Midbrain (tissue), 1 donor: Measurements from ENCODE around the gene POLR2H.
"Not testable (repeated sequence)": the region's sequence is repeated elsewhere in the genome, so short reads cannot be mapped to it uniquely, and the experiment has no call there.

Experiments used
- DNase-seq: peaks from one replicate; lab custom pipeline; 2025; lab: John Stamatoyannopoulos, UW

Gene POLR2H

GRCh38 chr3:184335661-184336546 lies 25.6 kb upstream of the POLR2H start:
- DNase-seq: peak; percentile 91

- DNase-seq: peak; percentile 68
Observed at GRCh38 chr3:184336547-184337398, 24.7 kb upstream of the POLR2H start.

GRCh38 chr3:184337399-184337714 lies 24.2 kb upstream of the POLR2H start, which contains the start of gene FAM131A:
FAM131A (plus strand) TSS chr3:184337600; CDS start chr3:184337631, 31 bp downstream.
- peak; percentile 74 for DNase-seq

GRCh38 chr3:184337981-184338380 lies 23.5 kb upstream of the POLR2H start:
- no peak for DNase-seq

- peak; percentile 78 for DNase-seq
Observed at GRCh38 chr3:184338511-184338945, 23.0 kb upstream of the POLR2H start.

GRCh38 chr3:184339001-184339400 lies 22.5 kb upstream of the POLR2H start:
- no peak for DNase-seq

- not testable (repeated sequence) for DNase-seq
Observed at GRCh38 chr3:184339451-184340135, 21.9 kb upstream of the POLR2H start.

- no peak for DNase-seq
Observed at GRCh38 chr3:184341925-184342324, 19.6 kb upstream of the POLR2H start.

GRCh38 chr3:184343200-184343876 lies 18.2 kb upstream of the POLR2H start:
- DNase-seq: no peak

- peak; percentile 20 for DNase-seq
Observed at GRCh38 chr3:184344579-184345316, 16.8 kb upstream of the POLR2H start.

DNA sequence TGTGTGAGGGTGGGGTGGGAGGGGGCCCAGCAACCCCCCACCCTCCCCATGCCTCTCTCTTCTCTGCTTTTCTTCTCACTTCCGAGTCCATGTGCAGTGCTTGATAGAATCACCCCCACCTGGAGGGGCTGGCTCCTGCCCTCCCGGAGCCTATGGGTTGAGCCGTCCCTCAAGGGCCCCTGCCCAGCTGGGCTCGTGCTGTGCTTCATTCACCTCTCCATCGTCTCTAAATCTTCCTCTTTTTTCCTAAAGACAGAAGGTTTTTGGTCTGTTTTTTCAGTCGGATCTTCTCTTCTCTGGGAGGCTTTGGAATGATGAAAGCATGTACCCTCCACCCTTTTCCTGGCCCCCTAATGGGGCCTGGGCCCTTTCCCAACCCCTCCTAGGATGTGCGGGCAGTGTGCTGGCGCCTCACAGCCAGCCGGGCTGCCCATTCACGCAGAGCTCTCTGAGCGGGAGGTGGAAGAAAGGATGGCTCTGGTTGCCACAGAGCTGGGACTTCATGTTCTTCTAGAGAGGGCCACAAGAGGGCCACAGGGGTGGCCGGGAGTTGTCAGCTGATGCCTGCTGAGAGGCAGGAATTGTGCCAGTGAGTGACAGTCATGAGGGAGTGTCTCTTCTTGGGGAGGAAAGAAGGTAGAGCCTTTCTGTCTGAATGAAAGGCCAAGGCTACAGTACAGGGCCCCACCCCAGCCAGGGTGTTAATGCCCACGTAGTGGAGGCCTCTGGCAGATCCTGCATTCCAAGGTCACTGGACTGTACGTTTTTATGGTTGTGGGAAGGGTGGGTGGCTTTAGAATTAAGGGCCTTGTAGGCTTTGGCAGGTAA lies 16.0 kb upstream of the POLR2H start:
- DNase-seq: peak; percentile 92

DNA sequence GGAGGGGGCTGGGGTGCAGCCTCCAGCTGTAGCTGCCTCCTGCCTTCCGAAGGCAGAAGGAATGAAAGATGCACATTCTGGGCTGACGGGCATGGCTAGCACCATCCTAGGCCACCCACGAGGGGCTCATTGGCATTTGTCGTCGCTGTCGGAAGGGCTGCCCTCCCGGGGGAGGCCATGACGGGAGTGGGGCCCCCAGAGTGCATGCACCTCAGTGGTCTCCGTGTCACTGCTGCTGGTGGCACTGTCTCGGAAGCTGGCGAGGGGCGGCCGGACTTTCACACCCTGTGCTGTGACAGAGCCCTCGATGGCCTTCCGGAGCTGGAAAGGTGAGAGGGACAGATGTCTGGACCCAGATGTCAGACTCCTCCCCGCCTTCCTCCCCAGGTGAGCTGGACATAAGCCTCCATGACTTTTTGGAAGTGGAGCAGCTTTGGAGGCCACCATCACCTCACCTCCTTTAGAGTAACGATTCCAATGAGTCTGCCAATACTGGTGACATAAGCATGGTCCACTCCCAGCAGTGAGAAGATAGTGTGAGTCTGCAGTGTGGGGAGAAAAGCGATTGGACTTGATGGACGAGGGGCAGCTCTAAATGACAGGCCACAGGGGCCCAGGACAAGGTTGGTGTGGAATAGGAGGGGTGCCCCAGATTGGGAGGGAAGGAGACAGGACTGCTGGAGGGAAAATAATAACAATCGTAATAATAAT lies 14.9 kb upstream of the POLR2H start:
- no peak for DNase-seq

DNA sequence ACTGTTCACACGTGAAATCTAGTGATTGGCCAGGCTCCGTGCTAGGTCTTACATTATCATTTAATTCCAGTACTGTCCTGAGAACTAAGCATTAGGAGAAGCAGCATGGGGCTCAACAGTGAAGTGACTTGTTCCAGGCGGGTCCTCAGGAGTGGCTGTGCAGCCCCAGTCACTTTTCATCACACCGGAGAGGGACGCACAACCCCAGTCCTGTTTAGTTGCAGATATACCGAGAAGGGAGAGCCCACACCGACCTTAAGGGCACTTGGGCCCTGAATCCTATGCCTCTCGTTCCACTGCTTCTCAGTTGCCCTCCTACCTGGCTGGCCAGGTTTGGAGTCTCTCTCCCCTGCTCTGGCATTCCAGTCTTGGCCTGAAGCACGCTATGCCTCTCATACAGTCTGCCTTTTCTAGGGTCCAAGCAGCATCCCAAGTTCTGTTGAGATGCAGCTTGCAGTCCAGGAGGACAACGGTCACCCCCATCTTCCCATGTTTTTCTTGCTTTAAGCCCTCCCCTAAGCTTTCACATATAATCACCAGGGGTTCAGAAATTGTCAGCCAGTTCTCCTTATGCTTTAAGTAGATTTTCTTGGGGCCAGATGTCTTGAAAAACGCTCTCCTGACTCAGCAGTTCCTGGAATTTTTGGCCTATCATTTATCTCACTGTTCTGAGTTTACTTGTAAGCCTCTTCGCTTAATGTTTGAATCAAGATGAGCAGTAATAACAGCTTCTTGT lies 14.0 kb upstream of the POLR2H start:
- no peak for DNase-seq

- DNase-seq: no peak
Observed at GRCh38 chr3:184348057-184348382, 13.5 kb upstream of the POLR2H start.

DNA sequence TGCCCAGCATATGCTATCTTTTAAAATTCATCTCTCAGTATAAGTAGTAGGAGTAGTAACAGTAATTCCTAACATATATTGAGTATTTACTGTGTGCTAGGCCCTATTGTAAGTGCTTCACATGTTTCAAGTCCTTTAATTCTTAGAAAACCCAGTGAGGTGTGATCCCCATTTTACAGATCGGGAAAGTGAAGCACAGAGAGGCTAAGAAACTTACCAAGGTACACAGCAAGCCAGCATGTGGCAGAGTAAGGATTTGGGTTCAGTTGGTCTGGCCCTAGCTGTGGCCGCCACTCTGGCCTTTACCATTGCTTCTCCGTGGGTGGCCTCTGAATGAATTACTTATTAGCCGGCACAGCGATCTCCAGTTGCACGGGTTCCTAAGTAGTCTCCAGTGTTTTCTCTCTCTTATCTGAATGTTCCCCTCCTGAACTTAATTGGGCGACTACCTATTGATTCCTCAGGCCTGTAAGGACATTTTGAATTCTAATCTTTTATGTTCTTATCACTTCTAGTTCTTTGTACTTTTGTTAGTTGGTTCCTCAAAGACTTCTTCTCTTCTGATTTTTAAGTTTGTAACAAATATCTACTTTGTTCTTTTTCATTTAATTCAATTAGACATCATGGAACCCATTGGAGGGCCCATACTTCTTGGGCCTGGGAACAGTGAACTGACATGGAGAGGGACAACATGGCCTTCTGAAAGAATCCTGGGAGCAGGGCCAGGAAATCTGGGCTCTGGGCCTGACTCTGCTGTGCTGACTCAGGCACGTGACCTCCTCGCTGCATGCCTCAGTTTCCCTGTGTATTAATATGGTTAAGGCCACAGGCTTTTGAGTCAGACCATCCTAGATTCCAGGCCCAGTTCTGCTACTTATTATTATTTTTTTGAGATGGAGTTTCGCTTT lies 11.7 kb upstream of the POLR2H start:
- peak; percentile 14 for DNase-seq

GRCh38 chr3:184350618-184351017 lies 10.9 kb upstream of the POLR2H start:
- no peak for DNase-seq

- no peak for DNase-seq
Observed at GRCh38 chr3:184351511-184352148, 9.9 kb upstream of the POLR2H start.
